Neural cell (in vitro differentiated cells): ENCODE measurements around the gene PGP. TPM values are rescaled to one million over a fixed set of nuclear protein-coding genes. Genes with fewer than 3 reads are reported as not detected.

Source experiments
- H2AFZ ChIP-seq: fragments of 200-600, 300-800 bp; sonication (generic), shearing (Covaris generic); 2 replicates; pipeline ENCODE4 v1.6.0; 2014; ENCODE audit warnings: low read depth, mild to moderate bottlenecking, antibody characterized with exemption, low read length, moderate library complexity
- H3F3A ChIP-seq: fragments of 200-600 bp; shearing (Covaris generic); 2 replicates; pipeline ENCODE4 v1.6.1; 2016; ENCODE audit warnings: mild to moderate bottlenecking, moderate library complexity, mixed read lengths, antibody characterized with exemption, low read length; ENCODE audit not compliant: insufficient read depth, poor library complexity, severe bottlenecking
- H3K27ac ChIP-seq: fragments of 200-600, 300-800 bp; sonication (generic), shearing (Covaris generic); 2 replicates; pipeline ENCODE4 v1.5.1; 2014; ENCODE audit warnings: mild to moderate bottlenecking, low read length, moderate library complexity
- H3K27me3 ChIP-seq: fragments of 300-800, 200-600 bp; sonication (generic), shearing (Covaris generic); 2 replicates; pipeline ENCODE4 v1.6.0; 2014; ENCODE audit warnings: mild to moderate bottlenecking, low read depth, low read length, moderate library complexity; ENCODE audit not compliant: insufficient read depth
- H3K36me3 ChIP-seq: fragments of 300-800, 200-600 bp; sonication (generic), shearing (Covaris generic); 2 replicates; pipeline ENCODE4 v1.5.1; 2014; ENCODE audit warnings: mild to moderate bottlenecking, antibody characterized with exemption, low read length, moderate library complexity; ENCODE audit not compliant: insufficient read depth
- H3K4me2 ChIP-seq: fragments of 300-800, 200-600 bp; sonication (generic), shearing (Covaris generic); 2 replicates; pipeline ENCODE4 v1.6.0; 2014; ENCODE audit warnings: mild to moderate bottlenecking, low read length
- H3K4me3 ChIP-seq: fragments of 300-800, 200-600 bp; sonication (generic), shearing (Covaris generic); 2 replicates; pipeline ENCODE4 v1.5.1; 2014; ENCODE audit warnings: mild to moderate bottlenecking, low read length, moderate library complexity
- H3K79me2 ChIP-seq: fragments of 200-600 bp; shearing (Covaris generic); replicated peaks from 2 replicates; pipeline ENCODE4 v1.6.0; 2014; ENCODE audit warnings: mild to moderate bottlenecking, low read length, moderate library complexity; ENCODE audit not compliant: insufficient read depth
- H3K9ac ChIP-seq: fragments of 300-800, 200-600 bp; sonication (generic), shearing (Covaris generic); 2 replicates; pipeline ENCODE4 v1.6.1; 2016; ENCODE audit warnings: mild to moderate bottlenecking, low read length, mixed read lengths
- H3K9me2 ChIP-seq: fragments of 200-600 bp; shearing (Covaris generic); 2 replicates; pipeline ENCODE4 v1.6.1; 2016; ENCODE audit warnings: mild to moderate bottlenecking, low read length, mixed read lengths; ENCODE audit not compliant: insufficient read depth
- H3K9me3 ChIP-seq: fragments of 200-600, 300-800 bp; sonication (generic), shearing (Covaris generic); 2 replicates; pipeline ENCODE4 v1.6.1; 2016; ENCODE audit warnings: mild to moderate bottlenecking, mixed run types, low read length, moderate library complexity, mixed read lengths
- H4K20me1 ChIP-seq: fragments of 200-600 bp; shearing (Covaris generic); 2 replicates; pipeline ENCODE4 v1.6.1; 2016; ENCODE audit warnings: mild to moderate bottlenecking, mixed run types; ENCODE audit not compliant: insufficient read depth
- CTCF ChIP-seq: fragments of 450-650 bp; IDR thresholded peaks from 2 replicates; pipeline ENCODE4 v1.5.1; 2014; ENCODE audit warnings: antibody characterized with exemption, mild to moderate bottlenecking, moderate library complexity; ENCODE audit not compliant: poor library complexity, severe bottlenecking
- EP300 ChIP-seq: fragments of 450-650 bp; conservative IDR thresholded peaks from 2 replicates; pipeline ENCODE4 v1.6.1; 2014; ENCODE audit warnings: antibody characterized with exemption, mild to moderate bottlenecking, moderate library complexity; ENCODE audit not compliant: poor library complexity, severe bottlenecking
- EZH2 ChIP-seq: fragments of 200-600, 300-800 bp; shearing (Covaris generic), sonication (generic); IDR thresholded peaks from 2 replicates; pipeline ENCODE4 v1.6.1; 2014; ENCODE audit warnings: antibody characterized with exemption, low read length, borderline replicate concordance, mild to moderate bottlenecking; ENCODE audit not compliant: insufficient read depth, poor library complexity, severe bottlenecking
- MXI1 ChIP-seq: fragments of 450-650 bp; conservative IDR thresholded peaks from 2 replicates; pipeline ENCODE4 v1.6.1; 2014; ENCODE audit warnings: antibody characterized with exemption, mild to moderate bottlenecking; ENCODE audit not compliant: poor library complexity, severe bottlenecking
- POLR2AphosphoS5 ChIP-seq: IDR thresholded peaks from 2 replicates; pipeline ENCODE4 v1.6.1; 2012
- RAD21 ChIP-seq: fragments of 450-650 bp; conservative IDR thresholded peaks from 2 replicates; pipeline ENCODE4 v1.6.1; 2014; ENCODE audit warnings: antibody characterized with exemption, mild to moderate bottlenecking, moderate library complexity
- REST ChIP-seq: IDR thresholded peaks from 2 replicates; pipeline ENCODE4 v1.6.1; 2012; ENCODE audit warnings: borderline replicate concordance
- SMC3 ChIP-seq: fragments of 450-650 bp; conservative IDR thresholded peaks from 2 replicates; pipeline ENCODE4 v1.6.1; 2014; ENCODE audit warnings: antibody characterized with exemption, mild to moderate bottlenecking, moderate library complexity; ENCODE audit not compliant: poor library complexity
- TAF1 ChIP-seq: IDR thresholded peaks from 2 replicates; pipeline ENCODE4 v1.6.1; 2012; ENCODE audit warnings: low read depth
- polyA plus RNA-seq: library from polyadenylated mRNA; depleted of rRNA; stranded (reverse); fragments of >200 nt; gene quantifications from 2 replicates; pipeline ENCODE4 v1.2.3, GENCODE V29; 2014

The PGP gene
- polyA plus RNA-seq, 1 donor from 2014 or later = 44.1 TPM

- Histone ChIP-seq H3K79me2 (peaks cover 11% of the 10 kb centered on the region), H3K9me3 (no peaks in the 10 kb centered on the region), H2AFZ (no peak overlapping the region), H3K27ac (no peak overlapping the region), H3K27me3 (no peaks in the 10 kb centered on the region), H3K9ac (no peak overlapping the region), H4K20me1 (no peaks in the 10 kb centered on the region), H3K4me2 (no peak overlapping the region), H3F3A (no peaks in the 10 kb centered on the region), H3K4me3 (no peak overlapping the region), H3K9me2 (no peaks in the 10 kb centered on the region), H3K36me3 (no peaks in the 10 kb centered on the region)
- TF ChIP-seq EZH2 = no peak
- no peak for TF ChIP-seq RAD21
- TF ChIP-seq CTCF = no peak
- no peak for TF ChIP-seq TAF1
- TF ChIP-seq EP300 = no peak
Measured at GRCh38 chr16:2163211-2163881, 51.3 kb downstream of the PGP start.

- no peaks in the 10 kb centered on the region for H3F3A ChIP-seq
- no peaks in the 10 kb centered on the region for H4K20me1 ChIP-seq
- H3K36me3 ChIP-seq = no peaks in the 10 kb centered on the region
- H3K9me3 ChIP-seq = no peaks in the 10 kb centered on the region
- H3K27me3 ChIP-seq = no peaks in the 10 kb centered on the region
- no peaks in the 10 kb centered on the region for H3K9me2 ChIP-seq
- no peak overlapping the region for H2AFZ ChIP-seq
- no peak overlapping the region for H3K9ac ChIP-seq
- no peak overlapping the region for H3K4me2 ChIP-seq
- peaks cover 17% of the 10 kb centered on the region for H3K79me2 ChIP-seq
- H3K4me3 ChIP-seq = no peak overlapping the region
- no peak overlapping the region for H3K27ac ChIP-seq
- TF ChIP-seq EP300 (no peak), SMC3 (no peak), MXI1 (no peak), RAD21 (no peak), EZH2 (no peak), REST (no peak), POLR2AphosphoS5 (no peak), TAF1 (no peak), CTCF (no peak)
Measured at GRCh38 chr16:2162676-2163118, 51.9 kb downstream of the PGP start.
